SK-N-SH (cell line): ENCODE data around the gene EVPL. TPM values are rescaled to one million over a fixed set of nuclear protein-coding genes. Genes with fewer than 3 reads are reported as not detected.
A peak's percentile ranks its signal among the peaks of the same experiment; 100 is the strongest.

Source experiments
- CTCF ChIA-PET: fragments of 300-600, 350-600 bp; formaldehyde crosslinking; extraction: SDS; loops from one replicate; lab custom pipeline; 2021; lab: Yijun Ruan, JAX
- POLR2A ChIA-PET: fragments of 350-600 bp; sonication (Branson Sonifier 250); formaldehyde crosslinking; extraction: SDS; loops from one replicate; lab custom pipeline; 2020; ENCODE audit warnings: antibody characterized with exemption, inconsistent platforms; lab: Yijun Ruan, JAX
- DNase-seq: peaks from one replicate; pipeline ENCODE4 v3.0.0; 2012
- H2AFZ ChIP-seq: fragments of 200-600 bp; sonication (generic); 2 replicates; pipeline ENCODE4 v1.8.1; 2016; ENCODE audit warnings: antibody characterized with exemption, mild to moderate bottlenecking, low read depth
- H3F3A ChIP-seq: fragments of 200-600 bp; sonication (generic); replicated peaks from 2 replicates; pipeline ENCODE3; 2016; ENCODE audit warnings: antibody characterized with exemption, mild to moderate bottlenecking; ENCODE audit not compliant: insufficient read depth
- H3K27ac ChIP-seq, 2 experiments: fragments of 200-500 bp in 1 of 2; fragments of 200-600 bp in 1 of 2; sonication (Bioruptor generic) in 1 of 2; sonication (generic), shearing (Covaris generic) in 1 of 2; 2 replicates each; pipeline versions ENCODE4 v1.5.1 to v1.6.1; 2014 to 2016; ENCODE audit warnings: low read depth in 2 of 2, inconsistent platforms in 1 of 2, low read length in 1 of 2, mild to moderate bottlenecking in 1 of 2, mixed read lengths in 1 of 2
- H3K27me3 ChIP-seq: fragments of 200-600 bp; sonication (generic), shearing (Covaris generic); 2 replicates; pipeline ENCODE4 v1.6.1; 2016; ENCODE audit warnings: mixed run types; ENCODE audit not compliant: insufficient read depth
- H3K36me3 ChIP-seq, 2 experiments: fragments of 200-500 bp in 1 of 2; fragments of 200-600 bp in 1 of 2; sonication (Bioruptor generic) in 1 of 2; sonication (generic) in 1 of 2; replicated peaks in 1 of 2; 2 replicates each; pipeline versions ENCODE3 to v1.5.1; 2014 to 2016; ENCODE audit warnings: low read length in 1 of 2, mild to moderate bottlenecking in 1 of 2; ENCODE audit not compliant: insufficient read depth in 2 of 2, control insufficient read depth in 1 of 2
- H3K4me1 ChIP-seq, 2 experiments: fragments of 200-500 bp in 1 of 2; fragments of 200-600 bp in 1 of 2; sonication (Bioruptor generic) in 1 of 2; sonication (generic), shearing (Covaris generic) in 1 of 2; 2 replicates each; pipeline versions ENCODE4 v1.5.1 to v1.6.1; 2014 to 2016; ENCODE audit warnings: low read depth in 1 of 2, low read length in 1 of 2, mixed run types in 1 of 2; ENCODE audit not compliant: insufficient read depth in 2 of 2, control insufficient read depth in 1 of 2
- H3K4me2 ChIP-seq: fragments of 200-600 bp; sonication (generic), shearing (Covaris generic); 2 replicates; pipeline ENCODE4 v1.6.1; 2017; ENCODE audit warnings: mixed run types
- H3K4me3 ChIP-seq, 2 experiments: fragments of 200-500 bp in 1 of 2; fragments of 200-600 bp in 1 of 2; sonication (Bioruptor generic) in 1 of 2; sonication (generic), shearing (Covaris generic) in 1 of 2; 2 replicates each; pipeline versions ENCODE4 v1.5.1 to v1.8.1; 2014 to 2016; ENCODE audit warnings: low read depth in 2 of 2, inconsistent platforms in 1 of 2, low read length in 1 of 2, mild to moderate bottlenecking in 1 of 2, mixed read lengths in 1 of 2, moderate library complexity in 1 of 2
- H3K79me2 ChIP-seq: fragments of 200-600 bp; sonication (generic); 2 replicates; pipeline ENCODE4 v1.8.1; 2017; ENCODE audit warnings: mild to moderate bottlenecking; ENCODE audit not compliant: insufficient read depth
- H3K9ac ChIP-seq: fragments of 200-600 bp; sonication (generic); 2 replicates; pipeline ENCODE4 v1.6.1; 2017; ENCODE audit warnings: mixed run types
- H3K9me2 ChIP-seq: fragments of 200-600 bp; sonication (generic); 2 replicates; pipeline ENCODE4 v1.6.1; 2017; ENCODE audit warnings: mixed run types
- H3K9me3 ChIP-seq: fragments of 200-600 bp; sonication (generic); 2 replicates; pipeline ENCODE4 v1.6.1; 2017; ENCODE audit warnings: mixed run types, mild to moderate bottlenecking, moderate library complexity
- H4K20me1 ChIP-seq: fragments of 200-600 bp; sonication (generic); 2 replicates; pipeline ENCODE4 v1.6.1; 2017; ENCODE audit warnings: mild to moderate bottlenecking, mixed run types; ENCODE audit not compliant: insufficient read depth
- ELF1 ChIP-seq: IDR thresholded peaks from 2 replicates; pipeline ENCODE4 v1.4.0; 2012
- POLR2AphosphoS5 ChIP-seq: IDR thresholded peaks from 2 replicates; pipeline ENCODE4 v1.6.1; 2012; ENCODE audit warnings: low read depth, low read length
- RAD21 ChIP-seq: IDR thresholded peaks from 2 replicates; pipeline ENCODE4 v1.6.1; 2012; ENCODE audit warnings: mild to moderate bottlenecking, low read length
- SMC3 ChIP-seq: IDR thresholded peaks from 2 replicates; pipeline ENCODE4 v1.6.1; 2012; ENCODE audit warnings: low read depth, low read length, improper control_type of control experiment
- WGBS: methylation state at CpG from one replicate; pipeline ENCODE4 v1.1.6; 2017; ENCODE audit warnings: low lambda C conversion rate; 5-methylcytosine and 5-hydroxymethylcytosine counted together
- polyA plus RNA-seq, 3 experiments: library from polyadenylated mRNA; depleted of rRNA; stranded (reverse); fragments of >200 nt; gene quantifications; 2 replicates each; pipeline ENCODE4 v1.2.3, GENCODE V29; 2012
- TF ChIP-seq, protein P1 (sequence below): IDR thresholded peaks from 2 replicates; pipeline ENCODE4 v1.4.0; 2012; ENCODE audit warnings: low read depth
- TF ChIP-seq, protein P2 (sequence below): IDR thresholded peaks from 2 replicates; pipeline ENCODE4; 2012
- TF ChIP-seq, protein P3 (sequence below): IDR thresholded peaks from 2 replicates; pipeline ENCODE4 v1.6.1; 2012; ENCODE audit warnings: mild to moderate bottlenecking, low read depth, low read length, moderate library complexity
- TF ChIP-seq, protein P4 (sequence below): fragments of 200-600 bp; sonication (generic); IDR thresholded peaks from 2 replicates; pipeline ENCODE4 v1.6.1; 2017; ENCODE audit warnings: antibody characterized with exemption, mild to moderate bottlenecking, moderate library complexity

The EVPL gene
- polyA plus RNA-seq, 1 of the 3 experiments (the other 2 are of a cell fraction): 0.23 TPM

DNA sequence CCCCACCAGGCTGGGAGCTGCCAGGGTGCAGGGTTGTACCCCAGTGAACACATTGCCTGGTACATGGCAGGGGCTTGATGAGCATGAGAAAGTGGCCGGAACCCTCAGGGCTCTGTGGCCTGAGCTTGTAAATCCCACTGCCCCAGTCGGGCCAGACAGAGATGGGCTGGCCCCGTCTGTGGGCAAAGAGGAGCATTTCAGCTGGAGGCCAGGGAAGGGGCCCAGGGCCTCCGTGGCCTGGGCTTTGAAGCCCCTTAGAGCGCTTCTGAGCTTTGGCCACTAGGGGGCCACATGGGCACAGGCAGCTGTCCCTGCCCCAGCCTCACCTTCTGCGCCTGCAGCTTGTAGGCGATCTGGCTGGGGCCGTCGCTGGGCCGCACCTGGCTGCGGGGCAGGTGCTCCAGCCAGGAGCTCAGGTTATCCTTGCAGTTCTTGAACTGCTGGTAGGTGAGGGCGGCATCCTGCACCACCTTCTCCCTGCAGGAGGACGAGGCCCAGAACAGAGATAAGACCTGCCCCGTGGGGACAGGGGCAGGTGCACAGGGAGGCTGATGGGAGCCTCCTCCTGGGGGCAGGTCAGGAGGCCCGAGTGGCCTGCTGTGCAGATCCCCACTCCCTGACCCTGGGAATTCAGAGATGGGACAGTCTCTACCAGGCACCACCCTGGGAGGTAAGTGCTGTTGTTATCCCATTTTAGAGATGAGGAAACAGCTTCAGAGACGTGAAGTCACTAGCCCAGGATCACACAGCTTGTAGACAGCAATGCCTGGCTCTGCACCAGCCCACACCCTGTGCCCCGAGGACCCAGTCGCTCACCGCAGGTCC, 12.8 kb downstream of the EVPL start:
- Histone ChIP-seq H2AFZ (peak overlapping the region; percentile 58; the same call in 1 of the 2 replicates), H3K4me2 (peak overlapping the region; percentile 15; the same call in 1 of the 2 replicates), H3K4me1 (peaks cover 10 to 13% of the 10 kb centered on the region in 2 experiments; a peak in 2 of 4 replicates), H3K36me3 (no peaks in the 10 kb centered on the region), H3K27ac (no peak overlapping the region), H3K9me3 (no peaks in the 10 kb centered on the region), H3K9ac (no peak overlapping the region), H3F3A (no peaks in the 10 kb centered on the region), H3K4me3 (no peak overlapping the region), H4K20me1 (no peaks in the 10 kb centered on the region)
- CTCF ChIA-PET: interaction anchor here (0.6 to 14.6 kb wide), 87 partner anchors 10 to 384 kb away, joined by 3 to 231 read pairs (median 5); partner anchors contain the start of genes ACOX1, CDK3, EXOC7 and GALR2
- TF ChIP-seq ELF1: no peak
- TF ChIP-seq POLR2AphosphoS5: no peak
- TF ChIP-seq, protein P1, sequence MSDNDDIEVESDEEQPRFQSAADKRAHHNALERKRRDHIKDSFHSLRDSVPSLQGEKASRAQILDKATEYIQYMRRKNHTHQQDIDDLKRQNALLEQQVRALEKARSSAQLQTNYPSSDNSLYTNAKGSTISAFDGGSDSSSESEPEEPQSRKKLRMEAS: no peak
- TF ChIP-seq, protein P2, sequence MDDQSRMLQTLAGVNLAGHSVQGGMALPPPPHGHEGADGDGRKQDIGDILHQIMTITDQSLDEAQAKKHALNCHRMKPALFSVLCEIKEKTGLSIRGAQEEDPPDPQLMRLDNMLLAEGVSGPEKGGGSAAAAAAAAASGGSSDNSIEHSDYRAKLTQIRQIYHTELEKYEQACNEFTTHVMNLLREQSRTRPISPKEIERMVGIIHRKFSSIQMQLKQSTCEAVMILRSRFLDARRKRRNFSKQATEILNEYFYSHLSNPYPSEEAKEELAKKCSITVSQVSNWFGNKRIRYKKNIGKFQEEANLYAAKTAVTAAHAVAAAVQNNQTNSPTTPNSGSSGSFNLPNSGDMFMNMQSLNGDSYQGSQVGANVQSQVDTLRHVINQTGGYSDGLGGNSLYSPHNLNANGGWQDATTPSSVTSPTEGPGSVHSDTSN: no peak
- TF ChIP-seq, protein P3, sequence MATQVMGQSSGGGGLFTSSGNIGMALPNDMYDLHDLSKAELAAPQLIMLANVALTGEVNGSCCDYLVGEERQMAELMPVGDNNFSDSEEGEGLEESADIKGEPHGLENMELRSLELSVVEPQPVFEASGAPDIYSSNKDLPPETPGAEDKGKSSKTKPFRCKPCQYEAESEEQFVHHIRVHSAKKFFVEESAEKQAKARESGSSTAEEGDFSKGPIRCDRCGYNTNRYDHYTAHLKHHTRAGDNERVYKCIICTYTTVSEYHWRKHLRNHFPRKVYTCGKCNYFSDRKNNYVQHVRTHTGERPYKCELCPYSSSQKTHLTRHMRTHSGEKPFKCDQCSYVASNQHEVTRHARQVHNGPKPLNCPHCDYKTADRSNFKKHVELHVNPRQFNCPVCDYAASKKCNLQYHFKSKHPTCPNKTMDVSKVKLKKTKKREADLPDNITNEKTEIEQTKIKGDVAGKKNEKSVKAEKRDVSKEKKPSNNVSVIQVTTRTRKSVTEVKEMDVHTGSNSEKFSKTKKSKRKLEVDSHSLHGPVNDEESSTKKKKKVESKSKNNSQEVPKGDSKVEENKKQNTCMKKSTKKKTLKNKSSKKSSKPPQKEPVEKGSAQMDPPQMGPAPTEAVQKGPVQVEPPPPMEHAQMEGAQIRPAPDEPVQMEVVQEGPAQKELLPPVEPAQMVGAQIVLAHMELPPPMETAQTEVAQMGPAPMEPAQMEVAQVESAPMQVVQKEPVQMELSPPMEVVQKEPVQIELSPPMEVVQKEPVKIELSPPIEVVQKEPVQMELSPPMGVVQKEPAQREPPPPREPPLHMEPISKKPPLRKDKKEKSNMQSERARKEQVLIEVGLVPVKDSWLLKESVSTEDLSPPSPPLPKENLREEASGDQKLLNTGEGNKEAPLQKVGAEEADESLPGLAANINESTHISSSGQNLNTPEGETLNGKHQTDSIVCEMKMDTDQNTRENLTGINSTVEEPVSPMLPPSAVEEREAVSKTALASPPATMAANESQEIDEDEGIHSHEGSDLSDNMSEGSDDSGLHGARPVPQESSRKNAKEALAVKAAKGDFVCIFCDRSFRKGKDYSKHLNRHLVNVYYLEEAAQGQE: no peak
- TF ChIP-seq SMC3: peak; percentile 92
- peak; percentile 95 for TF ChIP-seq RAD21
- TF ChIP-seq, protein P4, sequence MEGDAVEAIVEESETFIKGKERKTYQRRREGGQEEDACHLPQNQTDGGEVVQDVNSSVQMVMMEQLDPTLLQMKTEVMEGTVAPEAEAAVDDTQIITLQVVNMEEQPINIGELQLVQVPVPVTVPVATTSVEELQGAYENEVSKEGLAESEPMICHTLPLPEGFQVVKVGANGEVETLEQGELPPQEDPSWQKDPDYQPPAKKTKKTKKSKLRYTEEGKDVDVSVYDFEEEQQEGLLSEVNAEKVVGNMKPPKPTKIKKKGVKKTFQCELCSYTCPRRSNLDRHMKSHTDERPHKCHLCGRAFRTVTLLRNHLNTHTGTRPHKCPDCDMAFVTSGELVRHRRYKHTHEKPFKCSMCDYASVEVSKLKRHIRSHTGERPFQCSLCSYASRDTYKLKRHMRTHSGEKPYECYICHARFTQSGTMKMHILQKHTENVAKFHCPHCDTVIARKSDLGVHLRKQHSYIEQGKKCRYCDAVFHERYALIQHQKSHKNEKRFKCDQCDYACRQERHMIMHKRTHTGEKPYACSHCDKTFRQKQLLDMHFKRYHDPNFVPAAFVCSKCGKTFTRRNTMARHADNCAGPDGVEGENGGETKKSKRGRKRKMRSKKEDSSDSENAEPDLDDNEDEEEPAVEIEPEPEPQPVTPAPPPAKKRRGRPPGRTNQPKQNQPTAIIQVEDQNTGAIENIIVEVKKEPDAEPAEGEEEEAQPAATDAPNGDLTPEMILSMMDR: peak; percentile 99
- TF ChIP-seq, all 33 proteins: peak for 3
- peak; percentile 97 for DNase-seq
- 19% methylated on average over 12 of the region's 19 CpGs for WGBS
- POLR2A ChIA-PET: interaction anchor here (0.6 to 1.4 kb wide), 8 partner anchors 22 to 234 kb away, joined by 3 to 5 read pairs (median 4); partner anchors contain the start of genes MRPL38, SRP68 and TRIM47
- H3K79me2 ChIP-seq: no peaks in the 10 kb centered on the region
- no peaks in the 10 kb centered on the region for H3K27me3 ChIP-seq
- no peaks in the 10 kb centered on the region for H3K9me2 ChIP-seq
